OCI-LY1 (cell line): ENCODE measurements around the gene KRT78.

Experiments
- H2AFZ ChIP-seq: fragments of 200-600 bp; sonication (generic), shearing (Covaris generic); 2 replicates; pipeline ENCODE4 v1.6.0; 2014; ENCODE audit warnings: antibody characterized with exemption, mild to moderate bottlenecking, low read length
- H3F3A ChIP-seq: fragments of 200-600 bp; sonication (generic), shearing (Covaris generic); 2 replicates; pipeline ENCODE4 v1.6.0; 2014; ENCODE audit warnings: mild to moderate bottlenecking, antibody characterized with exemption, low read length, moderate library complexity; ENCODE audit not compliant: insufficient read depth
- H3K27ac ChIP-seq: fragments of 200-600 bp; sonication (generic); 2 replicates; pipeline ENCODE4 v1.5.1; 2014; ENCODE audit warnings: low read length, mixed run types, mild to moderate bottlenecking, low read depth; ENCODE audit not compliant: poor library complexity, severe bottlenecking
- H3K27me3 ChIP-seq: fragments of 200-600 bp; sonication (generic); 2 replicates; pipeline ENCODE4 v1.6.0; 2014; ENCODE audit warnings: antibody characterized with exemption, mild to moderate bottlenecking, low read length, moderate library complexity; ENCODE audit not compliant: insufficient read depth
- H3K36me3 ChIP-seq: fragments of 200-600 bp; sonication (generic); 2 replicates; pipeline ENCODE4 v1.6.1; 2014; ENCODE audit warnings: mild to moderate bottlenecking, antibody characterized with exemption, low read length, moderate library complexity, mixed read lengths; ENCODE audit not compliant: insufficient read depth
- H3K4me1 ChIP-seq: fragments of 200-600 bp; sonication (generic); 2 replicates; pipeline ENCODE4 v1.5.1; 2014; ENCODE audit warnings: mild to moderate bottlenecking, low read length, moderate library complexity; ENCODE audit not compliant: insufficient read depth, severe bottlenecking
- H3K4me2 ChIP-seq: fragments of 200-600 bp; sonication (generic), shearing (Covaris generic); 2 replicates; pipeline ENCODE4 v1.6.1; 2014; ENCODE audit warnings: low read length
- H3K4me3 ChIP-seq: fragments of 200-600 bp; sonication (generic); 2 replicates; pipeline ENCODE4 v1.5.1; 2014; ENCODE audit warnings: low read length, low read depth, mild to moderate bottlenecking, mixed read lengths; ENCODE audit not compliant: poor library complexity, severe bottlenecking
- H3K79me2 ChIP-seq: fragments of 200-600 bp; shearing (Covaris generic); 2 replicates; pipeline ENCODE4 v1.6.1; 2016; ENCODE audit warnings: mixed run types, low read length, mixed read lengths; ENCODE audit not compliant: insufficient read depth
- H3K9ac ChIP-seq: fragments of 200-600 bp; sonication (generic), shearing (Covaris generic); 2 replicates; pipeline ENCODE4 v1.6.1; 2014; ENCODE audit warnings: mild to moderate bottlenecking, low read length, mixed read lengths
- H3K9me2 ChIP-seq: fragments of 200-600 bp; sonication (generic), shearing (Covaris generic); 2 replicates; pipeline ENCODE4 v1.6.1; 2014; ENCODE audit warnings: low read depth, mild to moderate bottlenecking, low read length, mixed read lengths
- H3K9me3 ChIP-seq: fragments of 200-600 bp; shearing (Covaris generic); 2 replicates; pipeline ENCODE4 v1.6.1; 2014; ENCODE audit warnings: low read length, mixed read lengths
- H4K20me1 ChIP-seq: fragments of 200-600 bp; sonication (generic), shearing (Covaris generic); 2 replicates; pipeline ENCODE4 v1.6.0; 2016; ENCODE audit warnings: mild to moderate bottlenecking, low read length; ENCODE audit not compliant: insufficient read depth
- EZH2 ChIP-seq: fragments of 200-600 bp; sonication (generic), shearing (Covaris generic); IDR thresholded peaks from 2 replicates; pipeline ENCODE4 v1.8.0; 2017; ENCODE audit warnings: borderline replicate concordance, mixed run types, mild to moderate bottlenecking, antibody characterized with exemption, low read length, moderate library complexity, mixed read lengths
- TF ChIP-seq, protein P1 (sequence below): fragments of 200-600 bp; sonication (generic), shearing (Covaris generic); IDR thresholded peaks from 2 replicates; pipeline ENCODE4 v1.5.1; 2017; ENCODE audit warnings: mild to moderate bottlenecking, antibody characterized with exemption, low read length, moderate library complexity, mixed read lengths

Gene KRT78

DNA sequence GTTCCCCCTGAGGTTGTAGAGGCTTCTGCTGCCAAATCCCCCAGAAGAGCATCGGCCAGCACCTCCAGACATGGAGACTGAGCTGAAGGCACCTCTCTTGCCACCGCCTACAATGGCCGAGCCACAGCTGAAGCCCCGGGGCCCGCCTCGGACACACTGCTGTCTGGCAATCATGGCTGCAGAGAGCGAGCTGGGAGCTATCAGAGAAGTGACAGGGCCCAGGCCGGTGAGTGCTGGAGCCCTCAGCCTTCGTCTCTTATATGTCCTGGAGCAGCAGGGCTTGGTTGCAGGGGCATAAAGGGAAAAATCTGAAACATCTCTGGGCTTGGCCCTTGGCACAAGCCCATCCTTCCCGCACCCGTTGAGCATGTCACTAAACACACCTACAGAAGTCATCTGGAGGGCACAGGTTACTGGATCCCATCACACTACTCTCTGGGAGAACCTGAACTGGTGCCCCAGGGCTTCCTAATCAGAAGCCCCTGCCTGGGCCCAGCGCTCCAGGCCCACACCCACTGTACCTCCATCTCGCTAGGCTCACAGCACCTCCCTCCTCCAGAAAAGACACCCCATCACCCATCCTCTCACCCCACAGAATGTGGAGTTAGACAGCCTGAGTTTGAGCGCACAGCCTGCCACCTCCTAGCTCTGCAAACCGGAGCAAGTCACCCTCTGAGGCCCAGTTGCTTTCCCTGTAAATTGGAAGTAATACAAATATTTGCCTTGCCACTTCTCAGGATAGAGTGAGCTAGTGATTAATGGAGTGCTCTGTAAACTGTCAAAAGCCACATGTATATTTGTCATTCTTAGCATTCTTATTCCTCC lies 34.7 kb downstream of the KRT78 start, which contains the start of gene KRT4:
KRT4 (minus strand) TSS at position 232 of the 825 bp plus-strand sequence; CDS start at position 174, 58 bp downstream.
- Histone ChIP-seq H3K9ac (no peak within 1 kb of the TSS), H3K4me1 (no peaks in the 10 kb centered on the region), H3K79me2 (no peaks in the 10 kb centered on the region), H2AFZ (no peak within 1 kb of the TSS), H3K4me2 (no peak within 1 kb of the TSS), H3K9me3 (no peaks in the 10 kb centered on the region), H3K4me3 (no peak within 1 kb of the TSS), H3K9me2 (no peaks in the 10 kb centered on the region), H3K27ac (no peak within 1 kb of the TSS), H4K20me1 (no peaks in the 10 kb centered on the region), H3K27me3 (peaks cover 8% of the 10 kb centered on the region), H3F3A (no peaks in the 10 kb centered on the region), H3K36me3 (no peaks in the 10 kb centered on the region)
- TF ChIP-seq, protein P1, sequence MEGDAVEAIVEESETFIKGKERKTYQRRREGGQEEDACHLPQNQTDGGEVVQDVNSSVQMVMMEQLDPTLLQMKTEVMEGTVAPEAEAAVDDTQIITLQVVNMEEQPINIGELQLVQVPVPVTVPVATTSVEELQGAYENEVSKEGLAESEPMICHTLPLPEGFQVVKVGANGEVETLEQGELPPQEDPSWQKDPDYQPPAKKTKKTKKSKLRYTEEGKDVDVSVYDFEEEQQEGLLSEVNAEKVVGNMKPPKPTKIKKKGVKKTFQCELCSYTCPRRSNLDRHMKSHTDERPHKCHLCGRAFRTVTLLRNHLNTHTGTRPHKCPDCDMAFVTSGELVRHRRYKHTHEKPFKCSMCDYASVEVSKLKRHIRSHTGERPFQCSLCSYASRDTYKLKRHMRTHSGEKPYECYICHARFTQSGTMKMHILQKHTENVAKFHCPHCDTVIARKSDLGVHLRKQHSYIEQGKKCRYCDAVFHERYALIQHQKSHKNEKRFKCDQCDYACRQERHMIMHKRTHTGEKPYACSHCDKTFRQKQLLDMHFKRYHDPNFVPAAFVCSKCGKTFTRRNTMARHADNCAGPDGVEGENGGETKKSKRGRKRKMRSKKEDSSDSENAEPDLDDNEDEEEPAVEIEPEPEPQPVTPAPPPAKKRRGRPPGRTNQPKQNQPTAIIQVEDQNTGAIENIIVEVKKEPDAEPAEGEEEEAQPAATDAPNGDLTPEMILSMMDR, result no peak
- TF ChIP-seq EZH2, result no peak

DNA sequence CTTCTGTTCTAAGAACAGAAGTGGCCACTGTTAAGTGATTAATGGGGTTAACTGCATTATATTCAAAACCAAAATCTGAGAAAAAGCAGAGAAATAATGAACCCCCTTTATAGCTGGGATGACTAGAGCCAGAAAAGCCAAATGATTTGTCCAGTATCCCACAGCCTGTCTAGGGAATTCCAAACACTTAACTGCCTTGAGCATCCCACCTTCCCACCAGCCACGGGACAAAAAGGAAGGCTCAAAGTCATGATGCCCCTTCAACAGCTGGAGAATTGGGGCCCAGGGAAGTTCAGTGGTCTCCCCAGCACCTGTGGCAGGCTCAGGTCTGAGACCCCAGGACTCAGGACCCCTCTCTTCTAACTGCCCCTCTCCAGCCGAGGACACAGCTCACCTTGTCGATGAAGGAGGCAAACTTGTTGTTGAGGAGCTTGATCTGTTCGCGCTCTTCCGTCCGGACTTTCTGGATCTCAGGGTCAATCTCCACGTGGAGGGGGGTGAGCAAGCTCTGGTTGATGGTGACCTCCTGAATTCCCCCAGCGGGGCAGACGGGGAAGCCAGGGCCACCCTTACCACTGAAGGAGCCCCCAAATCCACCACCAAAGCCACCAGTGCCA lies 35.5 kb downstream of the KRT78 start:
- no peak overlapping the region for H3K4me3 ChIP-seq
- no peak overlapping the region for H3K27ac ChIP-seq
- no peaks in the 10 kb centered on the region for H4K20me1 ChIP-seq
- H3K36me3 ChIP-seq, result no peaks in the 10 kb centered on the region
- no peaks in the 10 kb centered on the region for H3K79me2 ChIP-seq
- H3F3A ChIP-seq, result no peaks in the 10 kb centered on the region
- H3K27me3 ChIP-seq, result peaks cover 3% of the 10 kb centered on the region
- no peak overlapping the region for H2AFZ ChIP-seq
- no peaks in the 10 kb centered on the region for H3K9me3 ChIP-seq
- no peaks in the 10 kb centered on the region for H3K4me1 ChIP-seq
- H3K9me2 ChIP-seq, result no peaks in the 10 kb centered on the region
- no peak overlapping the region for H3K9ac ChIP-seq
- TF ChIP-seq, protein P1, result no peak
- TF ChIP-seq EZH2, result no peak
- no peak overlapping the region for H3K4me2 ChIP-seq

DNA sequence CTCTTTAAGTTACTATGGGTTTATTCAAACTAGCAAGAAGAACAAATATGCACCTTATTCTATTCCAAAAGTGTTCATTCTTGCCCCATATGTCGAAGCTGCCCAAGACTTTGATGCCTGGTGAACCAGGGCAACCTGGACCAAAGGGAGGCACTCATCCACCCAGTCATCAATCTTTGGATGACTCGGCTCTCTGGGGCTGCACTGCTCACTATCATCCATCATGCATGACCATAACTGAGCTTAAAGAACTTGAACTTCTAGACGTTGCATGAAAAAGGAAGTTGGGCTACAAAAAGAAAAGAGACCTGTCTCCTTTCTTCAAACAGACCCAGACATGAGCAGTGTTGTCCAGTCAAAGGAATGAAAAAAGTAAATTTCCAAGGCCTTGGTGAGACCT lies 36.0 kb downstream of the KRT78 start:
- Histone ChIP-seq H3K4me3 (no peak overlapping the region), H3K4me1 (no peaks in the 10 kb centered on the region), H3K9ac (no peak overlapping the region), H3K27me3 (peaks cover 3% of the 10 kb centered on the region; the same call in 1 of the 2 replicates), H2AFZ (no peak overlapping the region), H3K36me3 (no peaks in the 10 kb centered on the region), H3K27ac (no peak overlapping the region), H3K9me2 (no peaks in the 10 kb centered on the region), H4K20me1 (no peaks in the 10 kb centered on the region), H3F3A (no peaks in the 10 kb centered on the region), H3K79me2 (no peaks in the 10 kb centered on the region), H3K4me2 (no peak overlapping the region), H3K9me3 (no peaks in the 10 kb centered on the region)
- TF ChIP-seq EZH2, result no peak
- TF ChIP-seq, protein P1, result no peak
